ENCODE measurements around the gene FOXRED2.
"Not testable (repeated sequence)": the region's sequence is repeated elsewhere in the genome, so short reads cannot be mapped to it uniquely, and the experiment has no call there.

Gene FOXRED2

GRCh38 chr22:36506637-36507517 lies at the start of gene FOXRED2:
Gene FOXRED2 (minus strand): TSS chr22:36507040. CDS start chr22:36506422, 618 bp downstream.
- in situ Hi-C loops (cut with MboI; ENCODE audit: low sequenced_read_pairs), result no loop called here

DNA sequence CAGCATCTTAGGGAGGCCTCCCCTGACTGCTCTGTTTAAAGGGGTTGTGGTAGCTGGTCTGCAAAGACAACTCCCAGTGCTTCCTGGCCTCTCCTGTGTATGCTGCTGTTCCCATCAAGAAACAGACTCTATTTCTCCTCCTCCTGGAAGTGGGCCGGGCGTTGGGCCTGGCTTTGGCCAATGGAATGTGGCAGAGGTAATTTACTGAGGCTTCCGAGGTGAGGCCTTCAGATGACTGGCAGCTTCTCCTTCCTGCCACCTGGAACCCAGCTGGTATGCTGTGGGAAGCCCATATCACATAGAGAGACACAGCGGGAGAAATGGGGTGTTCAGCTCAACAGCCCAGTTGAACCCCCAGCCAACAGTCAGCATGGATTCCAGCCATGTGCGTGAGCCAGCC lies 47.3 kb upstream of the FOXRED2 start:
- in situ Hi-C loops (cut with MboI; ENCODE audit: low sequenced_read_pairs), result no loop called here

GRCh38 chr22:36552289-36552688 lies 45.4 kb upstream of the FOXRED2 start:
- in situ Hi-C loops (cut with MboI; ENCODE audit: low sequenced_read_pairs), result no loop called here

DNA sequence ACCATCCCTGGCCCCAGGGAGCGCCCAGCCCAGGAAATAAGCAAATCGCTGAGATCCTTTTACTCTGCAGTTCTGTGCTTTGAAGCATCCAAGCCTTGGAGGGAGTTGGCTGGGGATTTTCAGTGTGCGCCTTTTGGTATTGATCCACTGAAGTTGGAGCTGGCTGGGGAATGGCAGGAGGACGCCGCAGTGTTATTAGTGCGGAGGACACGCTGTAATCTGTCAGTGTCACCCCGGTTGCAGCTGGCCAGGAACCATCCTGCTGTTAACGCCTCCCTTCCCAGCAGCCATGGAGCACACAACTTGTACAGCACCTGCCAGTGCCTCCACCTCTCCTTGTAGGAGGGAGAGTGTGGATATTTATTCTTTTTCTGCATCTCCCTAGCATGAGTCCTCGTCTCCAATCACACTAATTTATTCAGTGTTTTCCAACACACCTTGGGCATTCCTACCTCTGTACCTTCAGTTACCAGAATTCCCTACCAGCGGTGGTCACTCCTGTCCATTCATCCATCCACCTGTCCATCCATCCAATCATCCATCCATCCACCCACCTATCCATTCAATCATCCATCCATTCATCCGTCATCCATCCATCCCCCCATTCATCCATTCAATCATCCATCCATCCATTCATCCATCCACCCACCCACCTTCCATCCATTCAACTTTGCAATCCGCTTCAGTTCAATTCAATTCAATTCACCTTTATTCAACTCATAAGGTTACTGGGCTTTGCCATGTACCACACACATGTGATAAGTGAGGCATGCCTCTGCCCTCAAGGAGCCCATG lies 44.1 kb upstream of the FOXRED2 start:
- in situ Hi-C loops (cut with MboI; ENCODE audit: low sequenced_read_pairs), result no loop called here

- in situ Hi-C loops (cut with MboI; ENCODE audit: low sequenced_read_pairs), result no loop called here
Observed at GRCh38 chr22:36549033-36549432, 42.2 kb upstream of the FOXRED2 start.

GRCh38 chr22:36548606-36549005 lies 41.8 kb upstream of the FOXRED2 start:
- in situ Hi-C loops (cut with MboI; ENCODE audit: low sequenced_read_pairs), result no loop called here

DNA sequence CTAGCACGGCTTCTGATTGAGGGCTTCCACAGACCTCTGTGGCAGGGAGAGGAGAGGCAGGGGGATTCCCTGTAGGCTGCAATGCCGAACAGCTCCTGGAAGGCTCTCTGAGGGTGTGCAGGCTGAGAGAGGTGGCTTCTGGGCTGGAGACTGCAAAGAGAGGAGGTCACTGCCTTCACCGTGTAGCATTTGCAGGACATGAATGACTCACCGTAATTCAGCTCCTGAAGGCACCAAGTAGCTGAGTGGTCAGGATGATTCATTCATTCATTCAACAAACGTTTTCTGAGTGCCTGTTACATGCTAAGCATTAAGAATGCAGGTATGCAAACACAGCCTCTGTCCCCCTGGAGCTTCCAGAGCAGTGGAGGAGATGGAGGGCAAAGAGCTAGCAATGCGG lies 40.1 kb upstream of the FOXRED2 start:
- in situ Hi-C loops (cut with MboI; ENCODE audit: low sequenced_read_pairs), result no loop called here

- in situ Hi-C loops (cut with MboI; ENCODE audit: low sequenced_read_pairs), result no loop called here
Observed at GRCh38 chr22:36546092-36546804, 39.4 kb upstream of the FOXRED2 start.

DNA sequence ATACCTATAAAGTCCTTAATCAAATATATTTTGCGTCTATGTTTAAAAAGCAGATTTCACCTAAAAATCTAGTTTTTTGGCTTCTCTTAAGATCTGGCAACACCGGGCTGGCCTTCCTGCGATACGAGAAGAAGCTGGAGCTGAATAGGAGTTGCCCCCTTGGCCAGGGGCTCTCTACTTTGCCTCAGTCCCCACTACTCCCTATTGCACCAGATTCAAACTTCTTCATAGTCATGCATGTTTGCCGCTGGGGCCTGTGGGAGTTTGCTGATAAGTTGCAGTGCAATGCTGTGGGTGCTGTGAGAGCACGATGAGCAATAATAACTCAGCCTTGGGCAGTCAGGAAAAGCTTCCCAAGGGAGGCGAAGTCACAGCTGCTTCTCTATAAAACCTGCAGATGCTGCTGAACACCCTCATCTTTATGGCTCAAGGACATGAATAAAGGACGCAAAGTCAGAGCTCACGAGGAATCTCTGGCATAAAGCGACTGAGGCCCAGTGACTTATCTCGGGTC lies 37.3 kb upstream of the FOXRED2 start:
- in situ Hi-C loops (cut with MboI; ENCODE audit: low sequenced_read_pairs), result no loop called here

DNA sequence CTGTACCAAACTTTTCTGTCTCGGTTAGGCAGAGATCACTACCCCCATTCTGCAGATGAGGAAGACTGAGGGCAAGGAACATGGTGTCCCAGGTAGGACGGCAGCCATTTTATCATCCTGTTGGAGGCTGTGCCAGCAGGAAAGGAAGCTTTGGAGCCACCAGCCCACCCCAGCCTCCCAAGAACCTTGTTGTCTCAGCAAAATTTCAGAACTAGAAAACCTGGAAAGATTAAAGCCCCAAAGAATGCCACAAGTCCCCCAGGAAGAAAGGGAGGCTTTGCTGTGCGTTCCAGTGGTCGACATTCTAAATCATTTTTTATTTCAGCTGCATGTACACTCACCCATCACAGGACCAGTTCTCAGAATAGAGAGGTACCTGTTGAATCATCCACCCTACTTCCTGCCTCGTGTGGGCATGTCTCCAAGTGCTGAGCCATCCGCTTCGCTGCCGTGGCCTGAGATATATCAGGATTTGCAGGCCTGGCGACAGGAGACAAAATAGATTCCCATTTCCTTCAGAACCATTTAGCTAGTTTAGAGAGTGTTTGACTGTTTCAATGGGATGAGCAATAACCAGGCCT lies 35.1 kb upstream of the FOXRED2 start:
- in situ Hi-C loops (cut with MboI; ENCODE audit: low sequenced_read_pairs), result no loop called here

DNA sequence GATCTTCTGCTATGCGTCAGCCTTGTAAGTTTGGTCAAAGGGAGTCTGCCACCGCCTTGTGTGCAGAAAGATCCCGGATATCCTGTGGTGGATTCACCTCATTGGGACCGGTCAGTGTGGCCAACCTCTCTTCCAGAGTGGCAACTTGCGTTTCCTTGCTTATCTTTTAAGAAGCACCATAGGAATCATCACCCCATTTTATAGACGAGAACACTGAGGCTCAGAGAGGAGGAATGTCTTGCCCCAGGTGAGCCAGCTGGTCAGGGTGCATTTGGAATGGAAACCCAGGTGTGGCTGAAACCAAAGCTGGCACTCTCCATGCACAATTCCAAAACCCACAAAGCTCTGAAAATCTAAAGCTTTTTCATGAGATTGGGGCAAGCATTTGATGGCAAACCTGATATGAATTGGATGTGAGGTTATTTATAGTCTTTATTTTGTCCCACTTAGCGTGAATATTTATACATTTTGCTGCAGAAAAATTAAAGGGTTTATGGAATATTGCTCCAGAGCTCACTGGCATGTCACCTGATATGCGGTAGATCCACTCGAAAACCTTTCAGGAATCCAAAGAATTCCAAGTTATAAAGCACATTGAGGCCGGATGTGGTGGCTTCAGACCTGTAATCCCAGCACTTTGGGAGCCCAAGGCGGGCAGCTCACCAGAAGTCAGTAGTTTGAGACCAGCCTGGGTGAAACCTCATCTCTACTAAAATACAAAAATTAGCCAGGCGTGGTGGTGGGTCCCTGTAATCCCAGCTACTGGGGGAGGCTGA lies 34.2 kb upstream of the FOXRED2 start:
- in situ Hi-C loops (cut with MboI; ENCODE audit: low sequenced_read_pairs), result no loop called here

DNA sequence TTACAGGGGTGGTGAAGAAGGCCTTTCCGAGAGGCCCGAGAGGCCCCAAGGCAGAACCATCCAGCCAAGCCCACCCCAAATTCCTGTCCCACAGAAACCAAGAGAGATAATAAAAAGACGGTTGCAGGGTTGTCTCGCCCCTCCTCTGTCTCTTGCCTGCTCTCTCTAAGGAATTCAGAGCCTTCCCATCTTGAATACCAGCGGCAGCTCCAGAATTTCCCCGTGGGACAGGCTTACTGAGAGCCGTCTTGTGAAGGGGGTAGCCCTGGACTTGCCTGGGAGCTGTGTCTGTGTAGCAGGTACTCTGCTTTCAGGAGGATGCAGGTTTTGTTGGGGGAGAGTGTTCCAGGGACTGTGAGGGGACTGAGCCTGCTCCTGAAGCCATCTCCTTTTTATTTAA lies 31.7 kb upstream of the FOXRED2 start:
- in situ Hi-C loops (cut with MboI; ENCODE audit: low sequenced_read_pairs), result no loop called here

GRCh38 chr22:36536717-36537116 lies 29.9 kb upstream of the FOXRED2 start:
- in situ Hi-C loops (cut with MboI; ENCODE audit: low sequenced_read_pairs), result no loop called here

DNA sequence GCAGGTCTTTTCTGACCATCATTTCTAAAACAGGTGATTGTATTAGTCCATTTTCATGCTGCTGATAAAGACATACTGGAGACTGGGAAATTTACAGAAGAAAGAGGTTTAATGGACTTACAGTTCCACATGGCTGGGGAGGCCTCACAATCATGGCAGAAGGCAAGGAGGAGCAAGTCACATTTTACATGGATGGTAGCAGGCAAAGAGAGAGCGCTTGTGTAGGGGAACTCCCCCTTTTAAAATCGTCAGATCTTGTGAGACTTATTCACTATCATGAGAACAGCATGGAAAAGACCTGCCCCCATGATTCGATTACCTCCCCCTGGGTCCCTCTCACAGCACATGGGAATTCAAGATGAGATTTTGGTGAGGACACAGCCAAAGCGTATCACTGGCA lies 26.5 kb upstream of the FOXRED2 start:
- in situ Hi-C loops (cut with MboI; ENCODE audit: low sequenced_read_pairs), result not testable (repeated sequence)

- in situ Hi-C loops (cut with MboI; ENCODE audit: low sequenced_read_pairs), result no loop called here
Observed at GRCh38 chr22:36532466-36532865, 25.6 kb upstream of the FOXRED2 start.

GRCh38 chr22:36528795-36529751 lies 22.2 kb upstream of the FOXRED2 start, which contains the start of gene EIF3D:
Gene EIF3D (minus strand): TSS chr22:36529166. CDS start chr22:36526121, 3,045 bp downstream.
- in situ Hi-C loops (cut with MboI; ENCODE audit: low sequenced_read_pairs), result no loop called here

DNA sequence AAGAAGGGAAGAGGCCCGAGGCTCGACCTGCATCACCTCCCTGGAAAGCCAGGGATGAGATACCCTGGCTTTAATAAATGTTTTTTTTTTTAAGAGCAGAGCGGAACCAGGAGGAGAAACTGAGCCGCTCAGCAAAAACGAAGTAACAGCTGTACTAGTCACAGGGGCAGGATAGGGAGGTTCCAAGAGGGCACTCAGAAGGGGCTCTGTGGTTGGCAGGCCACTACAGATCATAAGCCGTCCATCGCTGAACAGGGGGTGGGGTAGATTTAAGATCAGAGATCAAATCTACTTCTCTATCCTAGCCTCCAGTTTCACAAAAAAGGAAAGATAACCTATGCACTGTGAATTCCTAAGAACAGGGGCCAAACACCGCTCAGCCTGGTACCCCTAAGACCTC lies 21.5 kb upstream of the FOXRED2 start:
- in situ Hi-C loops (cut with MboI; ENCODE audit: low sequenced_read_pairs), result no loop called here

DNA sequence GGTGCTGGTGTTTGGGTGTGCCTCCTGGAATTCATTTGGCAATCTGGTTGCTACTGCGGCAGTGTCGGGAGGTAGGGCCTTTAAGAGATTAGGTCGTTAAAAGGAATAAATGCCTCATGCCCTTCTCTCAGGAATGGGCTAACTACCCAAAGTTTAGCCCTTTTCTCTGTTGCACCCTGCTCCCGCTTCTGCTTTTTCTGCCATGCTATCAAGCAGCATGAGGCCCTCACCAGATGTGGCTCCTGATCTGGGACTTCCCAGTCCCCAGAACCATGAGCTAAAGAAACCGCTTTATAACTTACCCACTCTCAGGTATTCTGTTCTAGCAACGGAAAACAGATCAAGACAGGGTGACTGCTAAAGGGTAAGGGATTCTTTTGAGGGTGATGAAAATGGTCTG lies 15.8 kb upstream of the FOXRED2 start:
- in situ Hi-C loops (cut with MboI; ENCODE audit: low sequenced_read_pairs), result no loop called here

GRCh38 chr22:36520423-36520822 lies 13.6 kb upstream of the FOXRED2 start:
- in situ Hi-C loops (cut with MboI; ENCODE audit: low sequenced_read_pairs), result no loop called here
